Adipose tissue (tissue), 3 donors: Measurements from ENCODE around the gene GPR21. TPM values are rescaled to one million over a fixed set of nuclear protein-coding genes. Genes with fewer than 3 reads are reported as not detected.

Experiments
- H3K27ac ChIP-seq: one replicate; pipeline ENCODE4 v1.5.1; 2013; ENCODE audit warnings: low read depth, low read length
- WGBS, 3 donors: extraction: QIAGEN DNeasy Blood & Tissue Kit; methylation state at CpG; one replicate each; pipeline ENCODE4 v1.1.7; 2013; 5-methylcytosine and 5-hydroxymethylcytosine counted together
- polyA plus RNA-seq, 3 donors: library from polyadenylated mRNA; stranded (reverse); fragments of 200-250 nt; gene quantifications; one replicate each; pipeline ENCODE4 v1.2.3, GENCODE V29; 2013
- donor health status: healthy with polysubstance abuse.
- donor health status: Bipolar disorder and iron deficiency.
- donor health status: healthy.

The GPR21 gene
- polyA plus RNA-seq, 3 donors = 0.07 to 0.37 TPM; not detected in 1

GRCh38 chr9:123058834-123059233 is 25.4 kb downstream of the GPR21 start:
- 76 to 90% (median 89%) methylated on average over 1 of the region's 1 CpG for WGBS, 3 donors
- H3K27ac ChIP-seq = no peak overlapping the region

GRCh38 chr9:123059472-123060220 is 26.2 kb downstream of the GPR21 start:
- 98 to 99% (median 98%) methylated on average over 9 of the region's 9 CpGs for WGBS, 3 donors
- H3K27ac ChIP-seq = no peak overlapping the region

GRCh38 chr9:123061216-123061615 is 27.7 kb downstream of the GPR21 start:
- 98% methylated on average over 7 of the region's 7 CpGs for whole genome bisulfite sequencing, 3 donors
- no peak overlapping the region for H3K27ac ChIP-seq

DNA sequence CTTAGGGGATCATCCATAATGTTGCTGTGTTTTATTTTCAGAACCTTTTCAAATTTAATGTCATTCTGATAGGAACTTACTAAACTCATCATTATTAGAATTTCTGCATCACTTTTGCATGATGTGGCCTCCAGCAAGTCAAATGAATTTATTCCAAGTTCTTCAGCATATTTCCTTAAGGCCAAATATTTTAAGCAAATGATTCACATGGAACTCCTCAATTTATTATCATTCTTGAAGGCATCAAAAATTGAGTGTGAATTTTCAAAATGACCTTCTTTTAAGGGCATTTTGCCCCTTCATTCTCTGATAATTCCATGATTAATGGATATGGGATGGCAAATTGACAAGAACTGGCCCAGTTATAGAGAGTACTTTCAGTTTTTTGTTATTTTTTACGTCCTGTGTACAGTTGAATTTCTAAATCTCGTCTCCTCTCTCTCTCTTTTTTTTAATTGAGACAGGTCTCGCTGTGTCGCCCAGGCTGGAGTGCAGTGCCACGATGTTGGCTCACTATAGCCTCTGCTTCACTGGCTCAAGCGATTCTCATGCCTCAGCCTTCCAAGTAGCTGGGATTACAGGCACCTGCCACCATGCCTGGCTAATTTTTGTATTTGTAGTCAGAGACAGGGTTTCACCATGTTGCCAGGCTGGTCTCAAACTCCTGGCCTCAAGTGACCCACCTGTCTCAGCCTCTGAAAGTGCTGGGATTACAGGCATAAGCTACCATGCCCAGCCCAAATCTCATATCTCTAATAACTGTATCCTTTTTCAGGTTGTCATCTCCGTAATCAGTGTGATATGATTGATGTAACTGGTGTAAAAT is 29.1 kb downstream of the GPR21 start:
- no peak overlapping the region for H3K27ac ChIP-seq
- 83 to 90% (median 87%) methylated on average over 7 of the region's 7 CpGs for WGBS, 3 donors

DNA sequence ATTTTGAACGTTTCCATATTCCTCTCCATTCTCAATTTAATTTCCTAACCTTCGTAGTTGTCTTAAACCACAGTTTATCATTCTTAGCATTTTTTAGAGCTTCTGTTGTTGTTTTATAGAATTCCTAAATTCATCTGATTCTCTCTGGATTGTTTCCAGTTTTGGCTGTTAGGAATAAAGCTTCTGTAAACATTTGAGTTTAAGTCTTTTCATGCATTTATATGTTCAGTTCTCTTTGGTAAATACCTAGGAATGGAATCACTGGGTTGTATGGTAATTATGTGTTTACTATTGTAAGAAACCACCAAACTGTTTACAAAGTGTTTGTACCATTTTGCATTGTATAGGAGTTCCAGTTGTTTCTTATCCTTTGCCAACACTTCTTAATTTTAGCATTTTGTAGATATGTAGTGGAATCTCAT is 29.7 kb downstream of the GPR21 start:
- no peak overlapping the region for H3K27ac ChIP-seq
- WGBS, 3 donors = 55 to 70% (median 68%) methylated on average over 2 of the region's 2 CpGs

GRCh38 chr9:123063896-123064295 is 30.4 kb downstream of the GPR21 start:
- no peak overlapping the region for H3K27ac ChIP-seq
- 94 to 96% (median 95%) methylated on average over 11 of the region's 11 CpGs for WGBS, 3 donors

- 56 to 89% (median 81%) methylated on average over 2 of the region's 2 CpGs for WGBS, 3 donors
- H3K27ac ChIP-seq = no peak overlapping the region
These were observed 31.2 kb downstream of the GPR21 start for GRCh38 chr9:123064716-123065115.

- no peak overlapping the region for H3K27ac ChIP-seq
- WGBS, 3 donors = 88 to 96% (median 91%) methylated on average over 2 of the region's 2 CpGs
These were observed 31.7 kb downstream of the GPR21 start for GRCh38 chr9:123065196-123065595.

DNA sequence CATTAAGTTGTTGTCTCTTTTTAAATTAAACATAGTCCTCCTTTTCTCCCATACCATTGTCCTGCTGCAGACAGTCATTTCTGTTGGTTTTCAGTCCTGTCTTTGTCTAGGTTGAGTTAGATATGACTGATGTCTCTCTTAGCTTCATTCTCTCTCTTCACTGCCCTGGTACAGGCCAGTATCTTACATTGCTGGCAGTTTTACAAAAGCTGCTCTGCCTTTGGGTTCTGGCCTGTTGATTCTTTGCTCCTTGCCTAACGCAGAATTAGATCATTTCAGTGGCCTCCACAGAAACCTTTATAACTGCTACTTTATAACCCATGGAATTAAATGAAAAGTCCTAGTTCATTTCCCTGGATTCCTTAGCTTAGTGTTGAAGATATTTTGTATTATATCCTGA is 33.7 kb downstream of the GPR21 start:
- no peak overlapping the region for H3K27ac ChIP-seq
- 68 to 96% (median 69%) methylated on average over 1 of the region's 1 CpG for whole genome bisulfite sequencing, 3 donors

DNA sequence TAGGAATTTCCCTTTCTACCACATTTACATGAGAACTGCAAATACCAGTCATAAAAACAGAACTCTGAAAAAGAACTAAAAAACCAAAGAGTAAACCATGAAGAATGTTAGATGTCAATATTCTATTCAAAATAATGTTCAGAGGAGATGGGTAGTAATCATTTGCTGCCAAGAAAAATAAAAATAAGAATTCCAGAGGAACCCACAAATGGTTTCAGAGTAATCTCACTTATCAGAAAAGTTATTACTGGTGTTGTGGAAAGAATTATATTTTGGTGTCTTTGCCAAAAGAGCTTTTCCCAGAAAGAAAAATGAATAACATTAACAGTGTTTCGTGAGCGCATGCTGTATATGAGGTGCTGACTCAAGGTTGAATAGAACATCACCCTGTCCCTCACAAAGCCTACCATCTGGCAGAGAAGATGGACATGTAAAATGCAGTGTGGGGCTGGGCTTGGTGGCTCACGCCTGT is 35.6 kb downstream of the GPR21 start:
- no peak overlapping the region for H3K27ac ChIP-seq
- WGBS, 3 donors = 78 to 85% (median 80%) methylated on average over 3 of the region's 3 CpGs

GRCh38 chr9:123070198-123070597 is 36.7 kb downstream of the GPR21 start:
- H3K27ac ChIP-seq = no peak overlapping the region

- no peak overlapping the region for H3K27ac ChIP-seq
- WGBS, 3 donors = 82 to 96% (median 94%) methylated on average over 2 of the region's 2 CpGs
These were observed 39.0 kb downstream of the GPR21 start for GRCh38 chr9:123072407-123072995.

DNA sequence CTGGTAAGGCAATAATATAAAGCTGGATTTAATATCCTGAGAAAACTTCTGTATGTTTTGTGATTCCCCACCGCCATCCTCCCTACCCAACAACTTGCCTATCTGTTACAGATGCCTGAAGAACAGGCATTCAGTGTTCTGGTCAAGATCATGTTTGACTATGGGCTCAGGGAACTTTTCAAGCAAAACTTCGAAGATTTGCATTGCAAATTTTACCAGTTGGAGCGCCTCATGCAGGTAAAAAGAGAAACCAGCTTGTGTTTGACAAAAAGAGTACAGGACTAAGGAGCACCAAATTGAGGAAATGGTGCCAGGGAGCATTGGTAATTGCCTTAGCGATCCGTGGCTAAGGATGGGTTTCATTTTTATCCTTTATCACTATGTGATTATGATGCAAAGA is 40.0 kb downstream of the GPR21 start:
- H3K27ac ChIP-seq = no peak overlapping the region
- 59 to 77% (median 77%) methylated on average over 5 of the region's 5 CpGs for WGBS, 3 donors

- WGBS, 3 donors = 48 to 69% (median 69%) methylated on average over 1 of the region's 1 CpG
- H3K27ac ChIP-seq = peak overlapping the region; percentile 65
These were observed 40.5 kb downstream of the GPR21 start for GRCh38 chr9:123073991-123074422.

DNA sequence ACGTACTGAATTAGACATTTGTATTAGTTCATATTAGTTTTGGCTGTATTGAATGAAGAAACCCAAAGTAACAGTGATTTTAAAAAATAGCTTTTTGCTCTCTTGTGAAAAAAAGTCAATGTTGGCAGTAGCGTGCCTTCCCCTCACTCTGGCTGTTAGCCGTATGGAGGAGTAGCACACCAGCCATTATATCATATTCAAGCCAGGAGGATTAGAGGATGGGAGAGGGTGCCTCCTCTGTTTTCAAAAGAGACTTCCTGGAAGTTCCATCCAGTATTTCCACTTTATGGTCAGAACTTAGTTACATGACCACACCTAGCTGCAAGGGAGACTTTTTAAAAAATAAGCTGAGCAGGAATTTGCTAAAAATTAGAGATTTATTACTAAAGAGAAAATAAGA is 41.2 kb downstream of the GPR21 start:
- 64 to 87% (median 68%) methylated on average over 3 of the region's 3 CpGs for WGBS, 3 donors
- H3K27ac ChIP-seq = no peak overlapping the region

DNA sequence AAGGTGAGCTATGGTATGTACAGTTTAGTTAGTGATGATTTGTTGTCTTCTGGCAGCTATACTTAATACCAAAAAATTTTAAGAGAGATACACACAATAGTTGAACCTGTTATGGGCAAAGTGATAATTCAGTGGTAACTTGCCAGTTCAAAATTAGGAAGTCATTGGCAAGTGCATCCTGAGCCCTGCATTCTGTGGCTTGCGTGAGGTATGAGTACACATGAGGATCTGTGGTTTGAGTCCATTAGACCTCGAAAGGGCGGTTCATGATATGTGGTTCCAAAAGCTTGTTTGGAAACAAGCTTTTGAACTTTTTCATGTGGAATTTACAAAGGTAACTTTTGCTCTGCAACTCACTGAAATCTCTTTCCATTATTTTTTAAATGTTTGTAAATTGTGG is 47.0 kb downstream of the GPR21 start:
- 64 to 91% (median 67%) methylated on average over 3 of the region's 3 CpGs for WGBS, 3 donors
- no peak overlapping the region for H3K27ac ChIP-seq

- WGBS, 3 donors = 28 to 40% (median 28%) methylated on average over 2 of the region's 2 CpGs
- H3K27ac ChIP-seq = no peak overlapping the region
These were observed 48.4 kb downstream of the GPR21 start for GRCh38 chr9:123081824-123082223.

- 65 to 88% (median 72%) methylated on average over 6 of the region's 6 CpGs for WGBS, 3 donors
These were observed 50.2 kb downstream of the GPR21 start for GRCh38 chr9:123083680-123084079.

GRCh38 chr9:123084256-123084655 is 50.8 kb downstream of the GPR21 start:
- 86 to 97% (median 96%) methylated on average over 1 of the region's 1 CpG for WGBS, 3 donors
- H3K27ac ChIP-seq = no peak overlapping the region

More at GRCh38 chr9:123083680-123084079, 50.2 kb downstream of the GPR21 start:
- no peak overlapping the region for H3K27ac ChIP-seq
